ENCODE results near the gene NOD1.

Gene NOD1

GRCh38 chr7:30465046-30465810 lies 13.4 kb downstream of the NOD1 start:
- H2BK15ac ChIP-seq (ENCODE audit: low read length) = no peak overlapping the region

GRCh38 chr7:30464231-30464671 lies 14.3 kb downstream of the NOD1 start:
- Histone ChIP-seq H2AFZ (ENCODE audit: low read length) (no peak overlapping the region), H3K79me1 (ENCODE audit: low read depth, low read length) (no peaks in the 10 kb centered on the region), H3K9me3 (replicated peaks in 1 of 2; ENCODE audit: control insufficient read depth in 2 of 2, insufficient read depth in 1 of 2, low read depth in 1 of 2, low read length in 2 of 2) (no peaks in the 10 kb centered on the region), H4K91ac (ENCODE audit: low read depth, low read length, poor library complexity) (no peak overlapping the region), H3K27ac (replicated peaks; ENCODE audit: low read length) (no peak overlapping the region), H3K18ac (ENCODE audit: low read length) (peak overlapping the region; percentile 3), H2AK5ac (ENCODE audit: low read depth, low read length) (no peak overlapping the region), H2BK5ac (ENCODE audit: low read length) (peak overlapping the region; percentile 16), H3K4me1 (ENCODE audit: control insufficient read depth in 2 of 2, insufficient read depth in 1 of 2, low read depth in 1 of 2, low read length in 2 of 2) (peaks cover 7 to 10% of the 10 kb centered on the region in 2 donors), H2BK120ac (ENCODE audit: low read depth, low read length) (no peak overlapping the region), H3K27me3 (ENCODE audit: control insufficient read depth in 3 of 3, insufficient read depth in 3 of 3, low read depth in 1 of 3, low read length in 3 of 3) (no peaks in the 10 kb centered on the region), H3K23ac (ENCODE audit: low read depth, low read length, poor library complexity) (no peak overlapping the region), H2BK12ac (ENCODE audit: low read length) (no peak overlapping the region), H3K14ac (ENCODE audit: low read length) (no peak overlapping the region), H3K9ac (ENCODE audit: low read depth, low read length, poor library complexity) (no peak overlapping the region), H4K8ac (ENCODE audit: low read depth, low read length) (no peak overlapping the region), H3K36me3 (replicated peaks in 1 of 2; ENCODE audit: control insufficient read depth in 2 of 2, insufficient read depth in 2 of 2, low read length in 2 of 2) (no peaks in the 10 kb centered on the region), H3K4me2 (ENCODE audit: insufficient read depth, low read length, poor library complexity, severe bottlenecking) (no peak overlapping the region), H3K4ac (ENCODE audit: low read length) (no peak overlapping the region), H3K4me3 (ENCODE audit: low read length in 2 of 2) (no peak overlapping the region), H2BK15ac (ENCODE audit: low read length) (no peak overlapping the region)
- no CpG with 5 or more reads among the region's 5 CpGs for WGBS, 2 donors (ENCODE audit: extremely low coverage in 2 of 2, insufficient read length in 2 of 2, insufficient replicate concordance in 1 of 2)
- DNase-seq (ENCODE audit: low spot score) = no peak

More at GRCh38 chr7:30465046-30465810, 13.4 kb downstream of the NOD1 start:
- H3K4ac ChIP-seq (ENCODE audit: low read length) = no peak overlapping the region
- DNase-seq (ENCODE audit: low spot score) = no peak
- no peak overlapping the region for H4K91ac ChIP-seq (ENCODE audit: low read depth, low read length, poor library complexity)
- H3K18ac ChIP-seq (ENCODE audit: low read length) = no peak overlapping the region
- no peak overlapping the region for H2BK120ac ChIP-seq (ENCODE audit: low read depth, low read length)
- H2AK5ac ChIP-seq (ENCODE audit: low read depth, low read length) = no peak overlapping the region
- H3K27me3 ChIP-seq (ENCODE audit: control insufficient read depth in 3 of 3, insufficient read depth in 3 of 3, low read depth in 1 of 3, low read length in 3 of 3) = no peaks in the 10 kb centered on the region
- H3K4me1 ChIP-seq (ENCODE audit: control insufficient read depth in 2 of 2, insufficient read depth in 1 of 2, low read depth in 1 of 2, low read length in 2 of 2) = peaks cover 9 to 12% of the 10 kb centered on the region in 2 donors
- H3K9me3 ChIP-seq (replicated peaks in 1 of 2; ENCODE audit: control insufficient read depth in 2 of 2, insufficient read depth in 1 of 2, low read depth in 1 of 2, low read length in 2 of 2) = no peaks in the 10 kb centered on the region
- H3K23ac ChIP-seq (ENCODE audit: low read depth, low read length, poor library complexity) = no peak overlapping the region
- no peaks in the 10 kb centered on the region for H3K79me1 ChIP-seq (ENCODE audit: low read depth, low read length)
- H3K27ac ChIP-seq (replicated peaks; ENCODE audit: low read length) = no peak overlapping the region
- H3K4me3 ChIP-seq (ENCODE audit: low read length in 2 of 2) = no peak overlapping the region
- H3K36me3 ChIP-seq (replicated peaks in 1 of 2; ENCODE audit: control insufficient read depth in 2 of 2, insufficient read depth in 2 of 2, low read length in 2 of 2) = no peaks in the 10 kb centered on the region
- no CpG with 5 or more reads among the region's 5 CpGs for WGBS, 2 donors (ENCODE audit: extremely low coverage in 2 of 2, insufficient read length in 2 of 2, insufficient replicate concordance in 1 of 2)
- no peak overlapping the region for H3K4me2 ChIP-seq (ENCODE audit: insufficient read depth, low read length, poor library complexity, severe bottlenecking)
- no peak overlapping the region for H2AFZ ChIP-seq (ENCODE audit: low read length)
- no peak overlapping the region for H2BK5ac ChIP-seq (ENCODE audit: low read length)
- H4K8ac ChIP-seq (ENCODE audit: low read depth, low read length) = no peak overlapping the region
- H3K14ac ChIP-seq (ENCODE audit: low read length) = no peak overlapping the region
- H3K9ac ChIP-seq (ENCODE audit: low read depth, low read length, poor library complexity) = no peak overlapping the region
- no peak overlapping the region for H2BK12ac ChIP-seq (ENCODE audit: low read length)

DNA sequence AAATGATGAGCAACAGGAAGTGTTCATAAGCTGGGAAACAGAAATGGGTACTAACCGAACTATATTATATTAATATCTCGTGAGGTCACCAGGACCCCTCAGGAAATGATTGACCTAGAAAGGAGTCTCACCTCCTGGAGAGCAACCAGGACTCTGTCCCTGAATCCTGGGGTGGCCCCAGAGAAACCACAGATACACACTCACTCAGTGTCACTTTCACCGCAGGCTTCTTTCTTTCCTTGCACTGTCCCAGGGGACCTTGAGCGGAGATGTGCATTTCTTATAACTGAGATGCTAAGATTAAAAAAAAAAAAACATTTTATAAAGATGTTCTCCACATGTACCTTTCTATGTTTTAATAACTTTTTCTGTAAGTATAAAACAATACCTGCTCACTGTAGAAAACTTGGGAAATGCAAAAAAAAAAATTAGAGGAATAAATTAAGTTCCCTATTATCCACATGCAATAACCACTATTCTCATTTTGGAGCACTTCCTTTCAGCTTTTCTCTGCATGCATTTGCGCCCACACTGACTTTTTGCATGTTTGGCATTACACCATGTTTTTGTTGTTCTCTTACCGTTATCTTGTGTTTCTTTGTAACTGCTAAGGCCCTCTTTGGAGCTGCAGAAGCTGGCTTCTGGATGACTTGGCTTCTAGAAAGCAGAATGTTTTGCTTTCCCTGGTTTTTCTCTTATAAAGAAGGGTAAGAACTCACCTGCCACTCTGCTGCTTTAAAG lies 15.0 kb downstream of the NOD1 start:
- Histone ChIP-seq H3K27me3 (ENCODE audit: control insufficient read depth in 3 of 3, insufficient read depth in 3 of 3, low read depth in 1 of 3, low read length in 3 of 3) (no peaks in the 10 kb centered on the region), H3K27ac (replicated peaks; ENCODE audit: low read length) (no peak overlapping the region), H3K18ac (ENCODE audit: low read length) (no peak overlapping the region), H2BK12ac (ENCODE audit: low read length) (no peak overlapping the region), H3K4me1 (ENCODE audit: control insufficient read depth in 2 of 2, insufficient read depth in 1 of 2, low read depth in 1 of 2, low read length in 2 of 2) (peaks cover 3 to 6% of the 10 kb centered on the region in 2 donors), H2AK5ac (ENCODE audit: low read depth, low read length) (no peak overlapping the region), H2BK15ac (ENCODE audit: low read length) (no peak overlapping the region), H3K4ac (ENCODE audit: low read length) (no peak overlapping the region), H4K8ac (ENCODE audit: low read depth, low read length) (no peak overlapping the region), H2BK120ac (ENCODE audit: low read depth, low read length) (no peak overlapping the region), H2BK5ac (ENCODE audit: low read length) (peak overlapping the region; percentile 16), H3K4me3 (ENCODE audit: low read length in 2 of 2) (no peak overlapping the region), H3K9me3 (replicated peaks in 1 of 2; ENCODE audit: control insufficient read depth in 2 of 2, insufficient read depth in 1 of 2, low read depth in 1 of 2, low read length in 2 of 2) (no peaks in the 10 kb centered on the region), H4K91ac (ENCODE audit: low read depth, low read length, poor library complexity) (no peak overlapping the region), H2AFZ (ENCODE audit: low read length) (no peak overlapping the region), H3K36me3 (replicated peaks in 1 of 2; ENCODE audit: control insufficient read depth in 2 of 2, insufficient read depth in 2 of 2, low read length in 2 of 2) (no peaks in the 10 kb centered on the region), H3K79me1 (ENCODE audit: low read depth, low read length) (no peaks in the 10 kb centered on the region), H3K9ac (ENCODE audit: low read depth, low read length, poor library complexity) (no peak overlapping the region), H3K14ac (ENCODE audit: low read length) (no peak overlapping the region), H3K4me2 (ENCODE audit: insufficient read depth, low read length, poor library complexity, severe bottlenecking) (no peak overlapping the region), H3K23ac (ENCODE audit: low read depth, low read length, poor library complexity) (no peak overlapping the region)
- DNase-seq (ENCODE audit: low spot score) = no peak
- no CpG with 5 or more reads among the region's 6 CpGs for WGBS, 2 donors (ENCODE audit: extremely low coverage in 2 of 2, insufficient read length in 2 of 2, insufficient replicate concordance in 1 of 2)

DNA sequence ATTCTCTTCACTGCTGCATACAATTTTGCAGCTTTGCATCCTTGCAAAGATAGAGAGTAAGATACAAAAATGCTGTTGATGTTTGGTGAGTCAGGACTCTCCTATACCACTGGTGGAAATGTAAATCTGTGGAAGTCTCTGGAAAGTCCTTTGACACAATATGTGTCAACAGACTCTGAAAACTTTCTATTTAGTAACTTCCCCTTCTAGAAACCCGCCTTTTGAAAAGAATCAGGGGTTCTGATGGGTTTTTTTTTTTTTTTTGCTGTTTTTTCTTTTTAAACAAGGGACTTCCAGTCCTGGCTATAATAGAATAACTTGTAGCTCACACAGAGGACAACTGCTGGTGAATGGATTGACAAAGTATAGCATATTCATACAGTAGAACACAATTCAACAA lies 16.4 kb downstream of the NOD1 start:
- Histone ChIP-seq H3K4ac (ENCODE audit: low read length) (no peak overlapping the region), H3K23ac (ENCODE audit: low read depth, low read length, poor library complexity) (no peak overlapping the region), H2BK120ac (ENCODE audit: low read depth, low read length) (no peak overlapping the region), H3K4me3 (ENCODE audit: low read length in 2 of 2) (no peak overlapping the region), H3K9ac (ENCODE audit: low read depth, low read length, poor library complexity) (no peak overlapping the region), H3K14ac (ENCODE audit: low read length) (no peak overlapping the region), H3K9me3 (replicated peaks in 1 of 2; ENCODE audit: control insufficient read depth in 2 of 2, insufficient read depth in 1 of 2, low read depth in 1 of 2, low read length in 2 of 2) (no peaks in the 10 kb centered on the region), H4K8ac (ENCODE audit: low read depth, low read length) (no peak overlapping the region), H2BK15ac (ENCODE audit: low read length) (no peak overlapping the region), H2BK5ac (ENCODE audit: low read length) (no peak overlapping the region), H3K4me1 (ENCODE audit: control insufficient read depth in 2 of 2, insufficient read depth in 1 of 2, low read depth in 1 of 2, low read length in 2 of 2) (peaks cover 3 to 6% of the 10 kb centered on the region in 2 donors), H3K36me3 (replicated peaks in 1 of 2; ENCODE audit: control insufficient read depth in 2 of 2, insufficient read depth in 2 of 2, low read length in 2 of 2) (peaks cover 0 to 3% of the 10 kb centered on the region in 2 donors), H3K27ac (replicated peaks; ENCODE audit: low read length) (no peak overlapping the region), H2BK12ac (ENCODE audit: low read length) (no peak overlapping the region), H3K4me2 (ENCODE audit: insufficient read depth, low read length, poor library complexity, severe bottlenecking) (no peak overlapping the region), H3K27me3 (ENCODE audit: control insufficient read depth in 3 of 3, insufficient read depth in 3 of 3, low read depth in 1 of 3, low read length in 3 of 3) (no peaks in the 10 kb centered on the region), H2AFZ (ENCODE audit: low read length) (no peak overlapping the region), H3K79me1 (ENCODE audit: low read depth, low read length) (no peaks in the 10 kb centered on the region), H3K18ac (ENCODE audit: low read length) (no peak overlapping the region), H4K91ac (ENCODE audit: low read depth, low read length, poor library complexity) (no peak overlapping the region), H2AK5ac (ENCODE audit: low read depth, low read length) (no peak overlapping the region)
- no peak for DNase-seq (ENCODE audit: low spot score)
- WGBS, 2 donors (ENCODE audit: extremely low coverage in 2 of 2, insufficient read length in 2 of 2, insufficient replicate concordance in 1 of 2) = no CpG with 5 or more reads among the region's 1 CpG
